Nephron (organoid): Measurements from ENCODE around the gene COMMD9.

Experiments used
- H3K27ac Mint-ChIP-seq, 3 experiments: 2 replicates each; pipeline ENCODE4 v1.8.0; 2020; ENCODE audit warnings: mixed read lengths in 3 of 3, mild to moderate bottlenecking in 2 of 3, moderate library complexity in 1 of 3
- H3K27me3 Mint-ChIP-seq: 2 replicates; pipeline ENCODE4 v1.8.0; 2021; ENCODE audit warnings: low read depth, mild to moderate bottlenecking, moderate library complexity, mixed read lengths
- H3K36me3 Mint-ChIP-seq: 2 replicates; pipeline ENCODE4 v1.8.0; 2020; ENCODE audit warnings: low read depth, mixed read lengths
- H3K4me1 Mint-ChIP-seq: 2 replicates; pipeline ENCODE4 v1.8.0; 2020; ENCODE audit warnings: mixed read lengths
- H3K4me3 Mint-ChIP-seq, 3 experiments: 2 replicates each; pipeline ENCODE4 v1.8.0; 2020; ENCODE audit warnings: mild to moderate bottlenecking in 3 of 3, mixed read lengths in 3 of 3, moderate library complexity in 2 of 3
- H3K9me3 Mint-ChIP-seq: 2 replicates; pipeline ENCODE4 v1.8.0; 2020; ENCODE audit warnings: mixed read lengths
- TF ChIP-seq, protein P1 (sequence below), 3 experiments: fragments of 200-600 bp; sonication (generic); IDR thresholded peaks; one replicate each; pipeline ENCODE4 v1.5.0; 2021; ENCODE audit warnings: antibody characterized with exemption in 3 of 3; ENCODE audit not compliant: unreplicated experiment in 3 of 3

Gene COMMD9

DNA sequence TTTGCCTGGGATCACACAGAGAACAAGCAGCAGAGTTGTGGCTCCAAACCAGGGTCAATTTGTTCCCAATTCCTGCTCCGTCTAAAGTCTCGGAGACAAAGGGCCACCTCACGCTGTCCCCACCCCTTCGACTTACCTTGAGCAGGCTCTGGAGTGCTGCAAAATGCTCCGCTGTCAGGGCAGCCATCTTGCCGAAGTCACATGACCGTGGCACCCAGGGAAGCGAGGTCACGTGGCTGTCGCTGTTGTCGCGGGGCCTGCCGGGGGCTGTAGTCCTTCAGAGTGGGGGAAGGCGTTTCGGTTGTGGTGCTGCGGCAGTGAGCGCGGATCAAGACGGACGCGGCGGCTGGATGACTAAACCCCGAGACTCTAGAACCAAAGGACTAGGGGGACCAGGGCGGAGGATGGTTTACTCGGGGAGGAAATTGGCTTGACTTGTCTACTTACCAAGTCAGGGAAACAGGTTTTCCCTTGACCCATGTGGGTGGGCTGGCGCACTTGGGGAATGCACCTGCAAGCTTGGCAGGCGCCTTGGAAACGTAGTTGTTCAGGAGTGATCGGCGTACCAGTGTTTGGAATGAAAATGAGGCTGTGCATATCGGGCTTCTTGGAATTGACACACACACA lies at the start of gene COMMD9:
TSS of gene COMMD9 (minus strand) at position 199 of the 627 bp plus-strand sequence. CDS start at position 187, 12 bp downstream.
- TF ChIP-seq, protein P1, sequence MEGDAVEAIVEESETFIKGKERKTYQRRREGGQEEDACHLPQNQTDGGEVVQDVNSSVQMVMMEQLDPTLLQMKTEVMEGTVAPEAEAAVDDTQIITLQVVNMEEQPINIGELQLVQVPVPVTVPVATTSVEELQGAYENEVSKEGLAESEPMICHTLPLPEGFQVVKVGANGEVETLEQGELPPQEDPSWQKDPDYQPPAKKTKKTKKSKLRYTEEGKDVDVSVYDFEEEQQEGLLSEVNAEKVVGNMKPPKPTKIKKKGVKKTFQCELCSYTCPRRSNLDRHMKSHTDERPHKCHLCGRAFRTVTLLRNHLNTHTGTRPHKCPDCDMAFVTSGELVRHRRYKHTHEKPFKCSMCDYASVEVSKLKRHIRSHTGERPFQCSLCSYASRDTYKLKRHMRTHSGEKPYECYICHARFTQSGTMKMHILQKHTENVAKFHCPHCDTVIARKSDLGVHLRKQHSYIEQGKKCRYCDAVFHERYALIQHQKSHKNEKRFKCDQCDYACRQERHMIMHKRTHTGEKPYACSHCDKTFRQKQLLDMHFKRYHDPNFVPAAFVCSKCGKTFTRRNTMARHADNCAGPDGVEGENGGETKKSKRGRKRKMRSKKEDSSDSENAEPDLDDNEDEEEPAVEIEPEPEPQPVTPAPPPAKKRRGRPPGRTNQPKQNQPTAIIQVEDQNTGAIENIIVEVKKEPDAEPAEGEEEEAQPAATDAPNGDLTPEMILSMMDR (IDR thresholded peaks at IDR 0.05; ENCODE audit: unreplicated experiment in 3 of 3): no peak
- H3K4me3 Mint-ChIP-seq: peak within 1 kb of the TSS; percentile 96
- no peaks in the 10 kb centered on the region for H3K36me3 Mint-ChIP-seq
- H3K27ac Mint-ChIP-seq: peak within 1 kb of the TSS; percentile 43 to 91 (median 70)
- peaks cover 13% of the 10 kb centered on the region for H3K27me3 Mint-ChIP-seq
- H3K4me1 Mint-ChIP-seq: peaks cover 22% of the 10 kb centered on the region
- H3K9me3 Mint-ChIP-seq: no peaks in the 10 kb centered on the region

DNA sequence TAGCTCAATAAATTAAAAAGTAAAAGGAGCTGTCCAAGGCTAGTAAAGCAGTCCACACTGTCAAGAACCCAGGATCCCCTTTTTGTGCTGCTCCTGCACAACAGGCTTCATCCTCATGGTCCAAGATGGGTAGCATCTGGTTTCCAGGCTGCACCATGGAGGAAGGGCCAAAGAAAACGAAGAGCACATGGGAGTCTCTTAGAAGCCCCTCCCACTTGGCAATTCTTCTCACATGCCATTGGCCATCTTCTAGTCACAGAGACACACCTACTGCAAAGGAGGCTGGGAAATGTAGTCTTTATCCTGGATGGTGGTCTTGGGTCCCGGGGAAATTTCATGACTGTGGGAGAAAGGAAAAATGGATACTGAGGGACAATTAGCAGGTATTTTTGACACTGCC lies 44.7 kb upstream of the COMMD9 start:
- Mint-ChIP-seq H3K9me3 (no peaks in the 10 kb centered on the region), H3K27ac (no peak overlapping the region)
- TF ChIP-seq, protein P1 (IDR thresholded peaks at IDR 0.05; ENCODE audit: unreplicated experiment in 3 of 3): no peak

DNA sequence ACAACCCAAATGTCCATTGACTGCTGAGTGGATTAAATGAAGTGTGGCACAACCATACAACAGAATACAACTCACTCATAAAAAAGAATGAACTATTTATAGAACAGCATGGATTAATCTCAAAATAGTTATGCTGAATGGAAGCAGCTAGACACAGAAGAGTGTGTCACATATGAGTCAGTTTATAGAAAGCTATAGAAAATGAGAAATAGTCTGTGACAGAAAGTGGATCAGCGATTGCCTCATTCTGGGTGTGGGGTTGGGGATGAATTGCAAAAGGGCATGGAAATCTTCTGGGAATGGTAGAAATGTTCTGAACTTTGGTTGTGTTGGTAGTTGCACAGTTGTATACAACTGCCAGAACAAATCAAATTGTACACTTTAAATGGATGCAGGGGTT lies 44.2 kb upstream of the COMMD9 start:
- Mint-ChIP-seq H3K4me3 (no peak overlapping the region), H3K27ac (no peak overlapping the region), H3K27me3 (peaks cover 14% of the 10 kb centered on the region), H3K4me1 (no peaks in the 10 kb centered on the region), H3K9me3 (no peaks in the 10 kb centered on the region), H3K36me3 (no peaks in the 10 kb centered on the region)
- TF ChIP-seq, protein P1 (IDR thresholded peaks at IDR 0.05; ENCODE audit: unreplicated experiment in 3 of 3): no peak

More for the DNA sequence above, 44.7 kb upstream of the COMMD9 start:
- Mint-ChIP-seq H3K36me3 (no peaks in the 10 kb centered on the region), H3K4me3 (no peak overlapping the region), H3K4me1 (no peaks in the 10 kb centered on the region), H3K27me3 (peaks cover 14% of the 10 kb centered on the region)

DNA sequence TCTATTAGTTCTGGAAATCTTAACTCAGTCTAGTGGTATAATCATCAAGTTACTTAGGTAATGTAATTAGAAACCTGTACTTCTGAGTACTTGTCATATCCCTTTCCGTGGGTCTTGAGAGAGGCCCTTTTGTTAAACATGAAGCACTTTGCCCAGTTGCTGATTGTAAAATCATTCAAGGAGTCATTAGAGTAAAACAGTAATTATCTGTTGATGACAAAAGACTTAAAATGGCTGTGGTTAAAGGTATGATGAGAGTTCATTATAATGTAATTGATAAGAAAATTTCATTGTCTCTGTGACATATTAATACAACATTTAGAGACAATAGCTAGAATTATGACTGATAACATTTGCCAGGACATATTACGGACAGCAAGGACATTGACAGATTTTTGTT lies 41.2 kb upstream of the COMMD9 start:
- Mint-ChIP-seq H3K36me3 (no peaks in the 10 kb centered on the region), H3K27ac (no peak overlapping the region), H3K4me3 (no peak overlapping the region), H3K9me3 (no peaks in the 10 kb centered on the region), H3K4me1 (no peaks in the 10 kb centered on the region), H3K27me3 (peaks cover 6% of the 10 kb centered on the region)
- TF ChIP-seq, protein P1 (IDR thresholded peaks at IDR 0.05; ENCODE audit: unreplicated experiment in 3 of 3): no peak

DNA sequence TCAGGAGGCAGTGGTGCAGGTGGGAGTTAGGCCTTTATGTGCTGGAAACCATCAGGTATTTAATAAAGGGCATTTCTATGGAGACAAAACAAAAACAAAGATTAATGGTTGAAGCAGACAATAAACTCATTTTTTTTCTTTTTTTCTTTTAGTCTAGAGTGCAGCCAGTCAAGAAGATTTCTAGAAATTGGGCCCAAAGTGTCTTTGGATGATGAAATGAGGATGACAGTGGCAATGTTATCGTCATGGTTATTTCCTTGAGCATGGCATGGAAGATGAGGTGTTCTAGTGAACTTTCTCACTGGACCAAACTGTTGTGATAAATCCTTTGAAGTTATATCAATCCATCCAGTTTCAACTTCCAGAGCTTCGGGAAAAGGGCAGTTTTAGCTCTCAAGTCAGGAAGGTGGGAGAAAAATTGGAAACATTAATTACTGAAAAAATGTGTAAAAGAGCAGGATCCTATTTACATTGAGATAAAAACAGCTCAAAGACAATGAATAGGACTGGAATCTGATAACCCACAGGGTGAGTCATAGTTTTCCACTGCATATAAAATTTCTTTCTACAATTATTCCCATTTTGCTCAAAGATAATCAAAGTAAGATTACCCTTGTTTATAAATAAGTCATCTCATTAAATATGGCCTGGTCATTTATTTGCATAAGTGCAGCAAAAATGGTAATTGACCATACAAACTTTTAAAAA lies 39.9 kb upstream of the COMMD9 start:
- no peak overlapping the region for H3K27ac Mint-ChIP-seq
- no peaks in the 10 kb centered on the region for H3K9me3 Mint-ChIP-seq
- H3K4me3 Mint-ChIP-seq: no peak overlapping the region
- no peaks in the 10 kb centered on the region for H3K36me3 Mint-ChIP-seq
- no peaks in the 10 kb centered on the region for H3K4me1 Mint-ChIP-seq
- TF ChIP-seq, protein P1 (IDR thresholded peaks at IDR 0.05; ENCODE audit: unreplicated experiment in 3 of 3): no peak
- H3K27me3 Mint-ChIP-seq: peaks cover 6% of the 10 kb centered on the region
